IMR-90 (cell line): Measurements from ENCODE around the gene DZIP1. TPM values are rescaled to one million over a fixed set of nuclear protein-coding genes. Genes with fewer than 3 reads are reported as not detected.

ENCODE experiments used
- ATAC-seq: fragments of 200-7000 bp; cut with Tn5 transposase; 2 replicates; pipeline ENCODE4 v1.9.1; 2020; ENCODE audit warnings: low read depth, mild to moderate bottlenecking, moderate library complexity
- BruUV-seq: library from RNA; stranded (reverse); fragments of 400-500 nt; replicated peaks from 2 replicates; lab custom pipeline; 2021; lab: Mats Ljungman, UMichigan
- CTCF ChIA-PET: fragments of 300-600 bp; formaldehyde crosslinking; extraction: SDS; loops from one replicate; lab custom pipeline; 2021; ENCODE audit warnings: antibody characterized with exemption; lab: Yijun Ruan, JAX
- POLR2A ChIA-PET: fragments of 300-600 bp; sonication (Branson Sonifier 250); formaldehyde crosslinking; loops from one replicate; lab custom pipeline; 2022; ENCODE audit warnings: antibody characterized with exemption; ENCODE audit not compliant: unreplicated experiment; lab: Charles Lee
- DNase-seq: peaks from one replicate; pipeline ENCODE4 v3.0.0; 2013
- H2AFZ ChIP-seq: replicated peaks from 2 replicates; pipeline ENCODE3; 2013; ENCODE audit warnings: low read length, mild to moderate bottlenecking; ENCODE audit not compliant: poor library complexity
- H2AK5ac ChIP-seq: 2 replicates; pipeline ENCODE4 v1.6.1; 2013; ENCODE audit warnings: low read depth, low read length, inconsistent platforms
- H2AK9ac ChIP-seq: replicated peaks from 2 replicates; pipeline ENCODE3; 2013; ENCODE audit warnings: mild to moderate bottlenecking, low read depth, low read length, moderate library complexity; ENCODE audit not compliant: poor library complexity
- H2BK120ac ChIP-seq: 2 replicates; pipeline ENCODE4 v1.6.1; 2013; ENCODE audit warnings: low read depth, low read length, inconsistent platforms
- H2BK15ac ChIP-seq: 3 replicates; pipeline ENCODE4 v1.6.1; 2013; ENCODE audit warnings: low read depth, low read length, inconsistent platforms
- H2BK20ac ChIP-seq: 2 replicates; pipeline ENCODE4 v1.6.1; 2013; ENCODE audit warnings: low read depth, mild to moderate bottlenecking, inconsistent platforms, low read length, moderate library complexity
- H2BK5ac ChIP-seq: 2 replicates; pipeline ENCODE4 v1.6.1; 2013; ENCODE audit warnings: mild to moderate bottlenecking, low read depth, low read length, inconsistent platforms; ENCODE audit not compliant: poor library complexity, severe bottlenecking
- H3K14ac ChIP-seq: replicated peaks from 2 replicates; pipeline ENCODE4 v1.6.1; 2013; ENCODE audit warnings: low read depth, low read length, inconsistent platforms
- H3K18ac ChIP-seq: 2 replicates; pipeline ENCODE4 v1.6.1; 2013; ENCODE audit warnings: low read depth, low read length, control low read depth
- H3K23ac ChIP-seq: 2 replicates; pipeline ENCODE4 v1.6.1; 2013; ENCODE audit warnings: low read depth, low read length, inconsistent platforms
- H3K27ac ChIP-seq: 2 replicates; pipeline ENCODE4 v1.5.1; 2013; ENCODE audit warnings: mild to moderate bottlenecking, control low read depth, low read length; ENCODE audit not compliant: insufficient read depth
- H3K27me3 ChIP-seq: 2 replicates; pipeline ENCODE4 v1.6.1; 2013; ENCODE audit warnings: low read length; ENCODE audit not compliant: control insufficient read depth, insufficient read depth
- H3K36me3 ChIP-seq: 2 replicates; pipeline ENCODE4 v1.6.1; 2013; ENCODE audit warnings: low read length, mixed read lengths; ENCODE audit not compliant: control insufficient read depth, insufficient read depth
- H3K4ac ChIP-seq: 2 replicates; pipeline ENCODE4 v1.6.1; 2013; ENCODE audit warnings: low read depth, low read length, inconsistent platforms
- H3K4me1 ChIP-seq: 2 replicates; pipeline ENCODE4 v1.6.1; 2013; ENCODE audit warnings: low read length, mixed read lengths; ENCODE audit not compliant: control insufficient read depth, insufficient read depth
- H3K4me2 ChIP-seq: 2 replicates; pipeline ENCODE4 v1.6.1; 2013; ENCODE audit warnings: low read depth, mild to moderate bottlenecking, control low read depth, low read length, moderate library complexity
- H3K4me3 ChIP-seq: 2 replicates; pipeline ENCODE4 v1.5.1; 2013; ENCODE audit warnings: low read depth, mild to moderate bottlenecking, control low read depth, low read length, moderate library complexity; ENCODE audit not compliant: insufficient read depth
- H3K56ac ChIP-seq: 2 replicates; pipeline ENCODE4 v1.6.1; 2013; ENCODE audit warnings: low read length, inconsistent platforms; ENCODE audit not compliant: insufficient read depth; ENCODE audit errors: extremely low read depth
- H3K79me1 ChIP-seq, 2 experiments: 2 replicates each; pipeline ENCODE4 v1.6.1; 2013; ENCODE audit warnings: low read length in 2 of 2, inconsistent platforms in 1 of 2, low read depth in 1 of 2
- H3K9ac ChIP-seq: 2 replicates; pipeline ENCODE4 v1.6.1; 2013; ENCODE audit warnings: low read depth, low read length, control low read depth
- H3K9me1 ChIP-seq: 2 replicates; pipeline ENCODE4 v1.6.1; 2013; ENCODE audit warnings: low read length, inconsistent platforms; ENCODE audit not compliant: insufficient read depth
- H3K9me3 ChIP-seq: 2 replicates; pipeline ENCODE4 v1.6.1; 2013; ENCODE audit warnings: low read length; ENCODE audit not compliant: control insufficient read depth, insufficient read depth
- H4K20me1 ChIP-seq: 2 replicates; pipeline ENCODE4 v1.6.1; 2013; ENCODE audit warnings: low read length, inconsistent platforms; ENCODE audit not compliant: insufficient read depth
- H4K5ac ChIP-seq: 2 replicates; pipeline ENCODE4 v1.6.1; 2013; ENCODE audit warnings: mild to moderate bottlenecking, low read depth, low read length, control low read depth
- H4K8ac ChIP-seq, 2 experiments: 2 replicates each; pipeline ENCODE4 v1.6.1; 2013; ENCODE audit warnings: low read depth in 2 of 2, low read length in 2 of 2, control low read depth in 1 of 2, inconsistent platforms in 1 of 2
- H4K91ac ChIP-seq: 2 replicates; pipeline ENCODE4 v1.6.1; 2013; ENCODE audit warnings: low read depth, low read length, inconsistent platforms; ENCODE audit not compliant: insufficient read depth
- BHLHE40 ChIP-seq: fragments of 150-350 bp; IDR thresholded peaks from 2 replicates; pipeline ENCODE4 v1.6.1; 2016; ENCODE audit warnings: mild to moderate bottlenecking, low read depth, low read length
- CHD1 ChIP-seq: IDR thresholded peaks from 2 replicates; pipeline ENCODE4 v1.6.1; 2012; ENCODE audit warnings: low read depth, low read length, improper control_type of control experiment
- CTCF ChIP-seq: conservative IDR thresholded peaks from 2 replicates; pipeline ENCODE4 v1.5.1; 2012; ENCODE audit warnings: mild to moderate bottlenecking, low read depth, low read length, improper control_type of control experiment
- ELK1 ChIP-seq: fragments of 150-350 bp; IDR thresholded peaks from 2 replicates; pipeline ENCODE4 v1.6.1; 2016; ENCODE audit warnings: low read depth, mild to moderate bottlenecking, low read length, moderate library complexity, borderline replicate concordance
- FOS ChIP-seq: fragments of 150-350 bp; IDR thresholded peaks from 2 replicates; pipeline ENCODE4 v1.6.1; 2016; ENCODE audit warnings: low read depth, low read length
- MAFK ChIP-seq: IDR thresholded peaks from 2 replicates; pipeline ENCODE4 v1.6.1; 2012; ENCODE audit warnings: low read depth, low read length, improper control_type of control experiment
- MAZ ChIP-seq: IDR thresholded peaks from 2 replicates; pipeline ENCODE4 v1.6.1; 2012; ENCODE audit warnings: low read depth, mild to moderate bottlenecking, low read length, improper control_type of control experiment, moderate library complexity, borderline replicate concordance
- MXI1 ChIP-seq: IDR thresholded peaks from 2 replicates; pipeline ENCODE4 v1.6.1; 2012; ENCODE audit warnings: low read depth, mild to moderate bottlenecking, low read length, moderate library complexity, borderline replicate concordance
- NFE2L2 ChIP-seq: fragments of 150-350 bp; IDR thresholded peaks from 2 replicates; pipeline ENCODE4 v1.6.1; 2016; ENCODE audit warnings: low read depth, mild to moderate bottlenecking, low read length
- POLR2A ChIP-seq: IDR thresholded peaks from 2 replicates; pipeline ENCODE4 v1.6.1; 2012; ENCODE audit warnings: mild to moderate bottlenecking, low read depth, low read length
- RAD21 ChIP-seq: IDR thresholded peaks from 2 replicates; pipeline ENCODE4 v1.6.1; 2012; ENCODE audit warnings: low read length, improper control_type of control experiment
- RCOR1 ChIP-seq: IDR thresholded peaks from 2 replicates; pipeline ENCODE4 v1.6.1; 2012; ENCODE audit warnings: mild to moderate bottlenecking, low read length, improper control_type of control experiment; ENCODE audit not compliant: insufficient replicate concordance
- RFX5 ChIP-seq: IDR thresholded peaks from 2 replicates; pipeline ENCODE4 v1.8.0; 2012; ENCODE audit warnings: low read depth, mild to moderate bottlenecking, low read length, moderate library complexity
- SMC3 ChIP-seq: fragments of 150-350 bp; IDR thresholded peaks from 2 replicates; pipeline ENCODE4 v1.6.1; 2016; ENCODE audit warnings: low read depth, mild to moderate bottlenecking, antibody characterized with exemption, low read length, moderate library complexity
- USF2 ChIP-seq: fragments of 150-350 bp; IDR thresholded peaks from 2 replicates; pipeline ENCODE4 v1.6.1; 2017; ENCODE audit warnings: mild to moderate bottlenecking, antibody characterized with exemption, low read length, low read depth
- WGBS, 2 experiments: methylation state at CpG; one replicate each; pipeline versions ENCODE4 v1.1.5 to v1.1.7; 2013; ENCODE audit warnings: missing lambda C conversion rate in 2 of 2; ENCODE audit not compliant: insufficient read length in 1 of 2; ENCODE audit errors: extremely low coverage in 2 of 2; 5-methylcytosine and 5-hydroxymethylcytosine counted together
- dilution Hi-C: fragments of 300-500 bp; cut with HindIII; formaldehyde crosslinking; loops from one replicate; pipeline ENCODE4 v1.14.3; 2018; ENCODE audit warnings: low sequenced_read_pairs; ENCODE audit not compliant: unreplicated experiment
- in situ Hi-C: fragments of 300-500 bp; cut with MboI; formaldehyde crosslinking; loops from 3 replicates; pipeline ENCODE4 v1.14.3; 2019; ENCODE audit warnings: low sequenced_read_pairs, inconsistent platforms, mixed read lengths
- intact Hi-C: fragments of 100-400 bp; cut with micrococcal nuclease; formaldehyde crosslinking; loops from 2 replicates; pipeline ENCODE4 v1.10.0; 2022
- polyA plus RNA-seq, 3 experiments: library from polyadenylated mRNA; depleted of rRNA; stranded (reverse); fragments of >200 nt; gene quantifications; 2 replicates each; pipeline ENCODE4 v1.2.3, GENCODE V29; 2012; ENCODE audit warnings: low replicate concordance in 1 of 3
- total RNA-seq: library from RNA; depleted of rRNA; stranded (reverse); fragments of >200 nt; gene quantifications from 2 replicates; pipeline ENCODE4 v1.2.3, GENCODE V29; 2012

DZIP1 gene
- total and polyA plus RNA-seq, 2 of the 4 experiments (the other 2 are of a cell fraction), result 12.2 to 15.9 TPM

GRCh38 chr13:95601216-95601615 is 43.3 kb downstream of the DZIP1 start:
- no peak overlapping the region for H3K56ac ChIP-seq
- BruUV-seq, result no TSS peak
- H3K9ac ChIP-seq, result no peak overlapping the region
- peaks cover 2% of the 10 kb centered on the region; the same call in 1 of the 2 replicates for H3K4me1 ChIP-seq
- WGBS, 2 experiments, result no CpG with 5 or more reads among the region's 2 CpGs
- intact Hi-C loops, result no loop called here
- H4K5ac ChIP-seq, result no peak overlapping the region
- H3K14ac ChIP-seq, result no peak overlapping the region
- no peak overlapping the region for H2BK15ac ChIP-seq
- no peak overlapping the region for H2BK5ac ChIP-seq
- H2AFZ ChIP-seq, result no peak overlapping the region
- peaks cover 3% of the 10 kb centered on the region; the same call in 1 of the 2 replicates for H4K20me1 ChIP-seq
- no peak overlapping the region for H3K23ac ChIP-seq
- POLR2A ChIA-PET, result no interaction called here
- no peak overlapping the region for H2BK20ac ChIP-seq
- no peak overlapping the region for H3K27ac ChIP-seq
- H3K9me1 ChIP-seq, result peaks cover 15% of the 10 kb centered on the region
- H3K79me1 ChIP-seq, result no peaks in the 10 kb centered on the region
- no peak overlapping the region for H3K4ac ChIP-seq
- CTCF ChIA-PET, result interaction anchor here (1.1 kb wide), 1 partner anchor 9 kb away, joined by 4 read pairs; no protein-coding TSS in a partner anchor
- no peak overlapping the region for H3K4me3 ChIP-seq
- no peak overlapping the region for H2BK120ac ChIP-seq
- no peak overlapping the region for H3K4me2 ChIP-seq
- ATAC-seq (no peak), DNase-seq (no peak)
- H4K91ac ChIP-seq, result no peak overlapping the region
- no peak overlapping the region for H3K18ac ChIP-seq
- H2AK5ac ChIP-seq, result no peak overlapping the region
- H4K8ac ChIP-seq, result no peak overlapping the region
- no peaks in the 10 kb centered on the region for H3K9me3 ChIP-seq
- in situ Hi-C loops, result no loop called here
- peaks cover 36% of the 10 kb centered on the region for H3K36me3 ChIP-seq
- dilution Hi-C loops, result no loop called here
- TF ChIP-seq NFE2L2 (no peak), RFX5 (no peak), CHD1 (no peak), MXI1 (no peak), CTCF (no peak), POLR2A (no peak), FOS (no peak), RAD21 (no peak), MAFK (no peak), MAZ (no peak), BHLHE40 (no peak), SMC3 (no peak), ELK1 (no peak), USF2 (no peak), RCOR1 (no peak)
- H3K27me3 ChIP-seq, result no peaks in the 10 kb centered on the region
- no peak overlapping the region for H2AK9ac ChIP-seq
